T-helper 17 cell (primary cell): ENCODE data around the gene GPR15LG. TPM values are rescaled to one million over a fixed set of nuclear protein-coding genes. Genes with fewer than 3 reads are reported as not detected.
"Not testable (repeated sequence)": the region's sequence is repeated elsewhere in the genome, so short reads cannot be mapped to it uniquely, and the experiment has no call there.

Source experiments
- ATAC-seq: fragments of 150-1000 bp; cut with Tn5 transposase; 2 replicates; pipeline ENCODE4 v1.10.0; 2021; ENCODE audit warnings: mild to moderate bottlenecking, moderate library complexity
- DNase-seq, 3 donors: peaks; one replicate each; pipeline versions ENCODE4 v3.0.0 to v3.0.0-alpha.2; 2020 to 2021
- H3K9me3 ChIP-seq: one replicate; pipeline ENCODE4 v1.7.0; 2013; ENCODE audit warnings: low read length, mild to moderate bottlenecking; ENCODE audit not compliant: control insufficient read depth, poor library complexity, severe bottlenecking
- H3K27ac Mint-ChIP-seq: one replicate; pipeline ENCODE4 v1.8.0; 2022; ENCODE audit warnings: mild to moderate bottlenecking, moderate library complexity, mixed read lengths
- H3K27me3 Mint-ChIP-seq: one replicate; pipeline ENCODE4 v1.8.0; 2022; ENCODE audit warnings: mixed read lengths
- H3K36me3 Mint-ChIP-seq: one replicate; pipeline ENCODE4 v1.8.0; 2022; ENCODE audit warnings: low read depth, mixed read lengths
- H3K4me1 Mint-ChIP-seq: one replicate; pipeline ENCODE4 v1.8.0; 2022; ENCODE audit warnings: mild to moderate bottlenecking, mixed read lengths
- H3K4me3 Mint-ChIP-seq: one replicate; pipeline ENCODE4 v1.8.0; 2022; ENCODE audit warnings: mild to moderate bottlenecking, moderate library complexity, mixed read lengths
- total RNA-seq, 4 donors: library from RNA in 2 of 4; stranded (reverse) in 2 of 4; gene quantifications; one replicate each; pipeline ENCODE4 v1.2.3 and lab custom pipeline; 2022 to 2026

Gene GPR15LG
- total RNA-seq = not detected
- total RNA-seq (lab: John Stamatoyannopoulos, UW) = 0 to 0.08 reads per million in 2 donors

DNA sequence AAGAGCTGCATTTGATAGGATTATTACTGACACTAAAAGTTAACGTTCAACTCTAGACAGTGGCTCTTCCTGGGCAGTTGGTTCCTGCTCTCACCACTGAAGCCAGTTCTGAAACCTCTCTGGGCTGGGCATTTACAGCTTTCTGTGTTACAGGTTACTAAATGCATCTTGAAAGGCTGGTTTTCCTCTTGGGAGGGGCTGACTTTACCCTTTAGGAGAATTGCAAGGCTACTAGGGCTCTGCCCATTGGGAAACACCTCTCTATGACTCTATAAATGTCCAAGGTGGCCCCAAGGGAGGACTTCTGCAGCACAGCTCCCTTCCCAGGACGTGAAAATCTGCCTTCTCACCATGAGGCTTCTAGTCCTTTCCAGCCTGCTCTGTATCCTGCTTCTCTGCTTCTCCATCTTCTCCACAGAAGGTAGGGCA, at the start of gene GPR15LG:
Gene GPR15LG (plus strand): TSS at position 301 of the 429 bp plus-strand sequence. CDS start 51 bp downstream, at position 352.
- H3K27me3 Mint-ChIP-seq = peaks cover 4% of the 10 kb centered on the region
- H3K36me3 Mint-ChIP-seq = no peaks in the 10 kb centered on the region
- H3K4me3 Mint-ChIP-seq = no peak within 1 kb of the TSS
- DNase-seq = no peak
- H3K4me1 Mint-ChIP-seq = peaks cover 5% of the 10 kb centered on the region
- H3K27ac Mint-ChIP-seq = peak within 1 kb of the TSS; percentile 51
- no peak for ATAC-seq
- no peaks in the 10 kb centered on the region for H3K9me3 ChIP-seq

DNA sequence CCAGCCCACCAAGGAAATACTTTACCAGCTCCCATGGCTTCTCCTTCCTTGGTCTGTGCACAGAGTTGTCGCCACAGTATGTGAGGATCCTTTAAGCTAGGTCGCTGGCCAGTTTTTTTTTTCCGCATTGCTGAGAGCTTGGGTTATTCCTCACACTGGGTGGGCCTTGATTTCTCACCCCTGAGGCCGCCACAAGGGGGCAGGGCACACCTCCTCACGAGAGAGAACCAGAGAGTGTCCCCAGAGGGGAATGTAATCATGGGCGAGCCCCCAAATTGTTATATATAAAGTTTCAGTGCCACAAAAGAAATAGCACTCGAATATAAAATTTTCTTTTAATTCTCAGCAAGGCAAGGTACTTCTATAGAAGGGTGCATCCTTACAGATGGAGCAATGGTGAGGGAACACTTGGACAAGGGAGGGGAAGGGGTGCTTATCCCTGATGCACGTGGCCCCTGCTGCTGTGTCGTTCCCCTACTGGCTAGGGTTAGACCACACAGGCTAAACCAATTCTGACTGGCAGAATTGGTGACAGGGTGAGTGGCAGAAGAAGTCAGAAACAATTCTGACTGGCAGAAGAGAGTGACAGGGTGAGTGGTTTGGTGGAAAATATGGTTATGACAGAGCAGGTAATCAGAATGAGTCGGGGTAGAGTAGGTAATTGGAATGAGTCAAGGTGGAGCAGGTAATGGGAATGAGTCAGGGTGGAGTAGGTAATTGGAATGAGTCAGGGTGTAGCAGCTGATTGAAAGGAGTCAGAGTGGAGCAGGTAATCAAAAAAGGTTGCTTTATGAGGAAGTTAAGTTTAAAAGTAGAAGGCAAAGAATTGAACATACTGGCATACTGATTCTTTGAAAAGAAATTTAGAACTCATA, 47.5 kb upstream of the GPR15LG start:
- not testable (repeated sequence) for H3K4me1 Mint-ChIP-seq, H3K27ac Mint-ChIP-seq, H3K36me3 Mint-ChIP-seq, DNase-seq, H3K4me3 Mint-ChIP-seq, H3K9me3 ChIP-seq, H3K27me3 Mint-ChIP-seq, ATAC-seq

DNA sequence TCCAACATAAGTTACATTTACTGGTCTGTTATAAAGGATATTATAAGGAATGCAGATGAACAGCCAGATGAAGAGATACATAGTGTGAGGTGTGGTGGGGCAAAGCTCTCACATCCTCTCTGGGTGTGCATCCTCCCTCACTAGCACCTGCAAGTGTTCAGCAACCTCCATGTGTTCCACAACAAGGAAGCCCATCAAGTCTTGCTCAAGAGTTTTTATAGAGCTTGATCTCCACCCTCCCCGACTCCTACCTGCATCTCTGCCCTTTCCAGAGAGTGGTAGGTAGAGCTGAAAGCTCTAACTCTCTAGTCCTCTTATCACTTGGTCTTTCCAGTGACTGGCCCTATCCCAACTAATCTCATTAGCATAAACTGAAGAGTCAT, 46.8 kb upstream of the GPR15LG start:
- Mint-ChIP-seq H3K4me3 (no peak overlapping the region), H3K36me3 (peaks cover 2% of the 10 kb centered on the region), H3K27me3 (peaks cover 3% of the 10 kb centered on the region), H3K4me1 (no peaks in the 10 kb centered on the region), H3K27ac (no peak overlapping the region)
- no peak for DNase-seq
- H3K9me3 ChIP-seq = peaks cover 2% of the 10 kb centered on the region
- no peak for ATAC-seq

DNA sequence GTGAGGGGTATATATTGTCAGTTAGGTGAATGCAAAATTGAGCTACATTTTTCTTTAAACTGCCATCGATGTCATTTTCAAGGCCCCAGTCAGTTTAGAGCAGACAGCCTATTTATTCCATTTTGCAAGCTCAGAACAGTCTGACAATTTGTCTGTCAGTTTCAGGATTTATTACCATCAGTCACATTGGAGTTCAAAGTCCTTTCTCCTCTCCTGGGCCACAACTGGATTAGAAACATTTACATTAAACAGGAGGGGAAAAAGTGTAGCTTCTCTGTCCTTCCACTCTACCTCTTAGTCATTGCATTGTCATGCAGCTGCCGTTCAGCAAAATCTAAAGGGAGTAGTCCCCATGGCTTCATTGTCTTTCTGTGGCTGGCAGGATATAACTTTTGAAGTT, 37.8 kb upstream of the GPR15LG start:
- Mint-ChIP-seq H3K27ac (no peak overlapping the region), H3K4me3 (no peak overlapping the region), H3K36me3 (no peaks in the 10 kb centered on the region), H3K27me3 (peaks cover 20% of the 10 kb centered on the region), H3K4me1 (peaks cover 14% of the 10 kb centered on the region)
- no peaks in the 10 kb centered on the region for H3K9me3 ChIP-seq
- no peak for DNase-seq
- no peak for ATAC-seq

DNA sequence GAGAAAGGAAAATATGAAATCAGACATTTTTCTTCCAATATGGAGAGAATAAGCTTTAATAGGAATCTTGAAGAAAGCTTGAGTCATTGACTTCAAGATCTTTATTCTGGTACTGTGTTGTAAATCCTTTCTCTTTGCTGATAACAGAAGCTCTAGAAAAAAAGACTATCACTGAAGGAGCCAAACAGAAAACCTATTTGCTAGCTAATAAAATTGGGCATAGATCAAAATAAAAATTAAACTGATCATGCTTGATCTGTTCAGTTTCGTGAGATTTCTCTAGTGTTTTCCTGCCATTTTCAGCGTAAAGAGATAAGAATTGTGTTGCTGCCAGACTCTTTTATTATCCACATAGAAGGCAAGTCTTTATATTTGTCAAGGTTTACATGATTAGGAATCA, 35.8 kb upstream of the GPR15LG start:
- Mint-ChIP-seq H3K27me3 (peaks cover 9% of the 10 kb centered on the region), H3K4me3 (peak overlapping the region; percentile 93), H3K27ac (peak overlapping the region; percentile 98), H3K4me1 (peaks cover 23% of the 10 kb centered on the region), H3K36me3 (no peaks in the 10 kb centered on the region)
- H3K9me3 ChIP-seq = no peaks in the 10 kb centered on the region
- ATAC-seq (no peak), DNase-seq (no peak)

DNA sequence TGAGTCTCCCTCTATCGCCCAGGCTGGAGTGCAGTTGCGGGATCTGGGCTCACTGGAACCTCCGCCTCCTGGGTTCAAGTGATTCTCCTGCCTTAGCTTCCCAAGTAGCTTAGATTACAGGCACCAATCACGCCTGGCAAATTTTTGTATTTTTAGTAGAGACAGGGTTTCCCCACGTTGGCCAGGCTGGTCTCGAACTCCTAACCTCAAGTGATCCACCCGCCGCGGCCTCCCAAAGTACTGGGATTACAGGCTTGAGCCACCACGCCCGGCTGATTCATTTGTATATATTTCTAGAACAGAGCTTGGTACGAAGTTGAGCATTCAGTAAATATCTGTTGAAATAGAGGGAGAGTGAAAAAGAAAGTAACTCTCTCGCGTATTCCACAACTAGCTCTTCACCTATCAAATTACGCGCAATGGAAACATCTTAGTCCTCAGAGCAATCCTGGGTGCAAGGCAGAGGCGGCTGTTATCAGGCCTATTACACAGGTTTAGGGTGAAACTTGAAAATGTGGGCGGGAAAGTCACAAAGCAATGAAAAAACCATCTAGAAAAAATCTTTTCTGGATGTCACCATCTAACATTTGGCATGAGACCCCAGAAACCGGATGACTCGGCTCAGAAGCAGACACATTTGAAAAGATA, 35.0 kb upstream of the GPR15LG start:
- peak; percentile 37 for ATAC-seq
- Mint-ChIP-seq H3K27me3 (peaks cover 6% of the 10 kb centered on the region), H3K27ac (peak overlapping the region; percentile 98)

DNA sequence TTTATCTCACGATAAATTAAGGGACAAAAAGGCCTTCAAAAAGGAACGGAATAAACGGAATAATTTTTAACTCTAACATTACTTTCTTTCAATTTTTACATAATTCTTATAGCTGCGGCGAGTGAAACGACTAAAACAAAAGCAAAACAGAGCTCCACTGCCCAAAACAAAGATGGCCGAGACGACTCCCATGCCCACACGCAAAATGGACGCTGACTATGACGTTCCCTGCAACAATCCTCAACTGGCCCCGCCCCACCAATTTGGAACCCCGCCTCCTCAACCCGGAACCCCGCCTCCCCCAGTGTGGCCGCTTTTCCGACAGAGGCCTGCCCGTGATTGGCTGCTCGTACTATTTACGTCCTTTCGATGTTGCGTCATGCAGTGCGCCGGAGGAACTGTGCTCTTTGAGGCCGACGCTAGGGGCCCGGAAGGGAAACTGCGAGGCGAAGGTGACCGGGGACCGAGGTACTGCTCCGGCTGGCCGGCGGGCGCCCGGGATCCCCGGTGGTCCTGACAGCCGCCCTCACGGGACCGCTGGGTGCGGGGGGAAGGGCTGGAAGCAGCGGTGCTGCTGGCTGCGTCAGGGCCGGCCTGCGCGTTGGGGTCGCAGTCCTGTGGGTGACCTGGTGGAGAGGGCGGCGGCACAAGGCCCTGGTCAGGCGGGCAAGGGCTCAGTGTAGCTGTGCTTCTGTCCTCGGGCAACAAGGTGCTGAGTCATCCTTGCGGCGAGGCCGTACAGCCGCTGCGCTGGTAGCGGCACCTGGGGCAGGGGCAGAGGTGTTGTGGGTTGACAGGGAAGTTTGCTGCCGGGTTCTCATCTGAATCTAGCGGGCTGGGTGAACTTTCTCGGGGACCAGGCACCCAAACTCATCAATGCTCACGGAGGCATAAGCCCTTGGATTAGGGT, 34.2 kb upstream of the GPR15LG start, which contains the start of gene GHITM:
Gene GHITM (plus strand): TSS at position 384 of the 910 bp plus-strand sequence. CDS start 1,992 bp downstream, outside the sequence.
- H3K27me3 Mint-ChIP-seq = no peaks in the 10 kb centered on the region
- peak within 1 kb of the TSS; percentile 98 for H3K27ac Mint-ChIP-seq
- DNase-seq = peak; percentile 93 to 99 (median 99)
- peak; percentile 94 for ATAC-seq
- H3K4me3 Mint-ChIP-seq = peak within 1 kb of the TSS; percentile 93
- no peaks in the 10 kb centered on the region for H3K9me3 ChIP-seq
- H3K4me1 Mint-ChIP-seq = peaks cover 25% of the 10 kb centered on the region
- no peaks in the 10 kb centered on the region for H3K36me3 Mint-ChIP-seq

More for the DNA sequence above, 35.0 kb upstream of the GPR15LG start:
- Mint-ChIP-seq H3K4me1 (peaks cover 25% of the 10 kb centered on the region), H3K36me3 (no peaks in the 10 kb centered on the region), H3K4me3 (peak overlapping the region; percentile 93)
- peak in 2 of 3 donors; percentile 19 to 20 for DNase-seq
- no peaks in the 10 kb centered on the region for H3K9me3 ChIP-seq

DNA sequence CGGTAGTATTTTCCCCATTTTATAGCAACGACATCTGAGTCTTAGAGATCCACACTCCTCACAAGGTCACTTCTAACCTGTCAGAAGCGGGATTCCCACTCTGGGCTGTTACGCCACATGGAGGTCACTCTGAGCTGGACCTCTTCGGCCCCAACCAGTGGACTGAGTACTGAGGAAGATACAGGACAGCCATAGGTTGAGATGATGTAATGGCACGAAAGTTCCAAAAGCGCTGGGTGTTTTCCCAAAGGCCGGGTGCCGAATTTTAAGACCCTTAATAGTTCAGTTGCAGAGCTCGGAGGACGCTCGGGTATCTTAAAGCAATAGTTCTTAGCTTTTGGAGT, 33.6 kb upstream of the GPR15LG start:
- H3K4me3 Mint-ChIP-seq = peak overlapping the region; percentile 93
- peak overlapping the region; percentile 98 for H3K27ac Mint-ChIP-seq
- ATAC-seq (no peak), DNase-seq (no peak)
- H3K9me3 ChIP-seq = no peaks in the 10 kb centered on the region
- no peaks in the 10 kb centered on the region for H3K36me3 Mint-ChIP-seq
- peaks cover 25% of the 10 kb centered on the region for H3K4me1 Mint-ChIP-seq
- no peaks in the 10 kb centered on the region for H3K27me3 Mint-ChIP-seq

DNA sequence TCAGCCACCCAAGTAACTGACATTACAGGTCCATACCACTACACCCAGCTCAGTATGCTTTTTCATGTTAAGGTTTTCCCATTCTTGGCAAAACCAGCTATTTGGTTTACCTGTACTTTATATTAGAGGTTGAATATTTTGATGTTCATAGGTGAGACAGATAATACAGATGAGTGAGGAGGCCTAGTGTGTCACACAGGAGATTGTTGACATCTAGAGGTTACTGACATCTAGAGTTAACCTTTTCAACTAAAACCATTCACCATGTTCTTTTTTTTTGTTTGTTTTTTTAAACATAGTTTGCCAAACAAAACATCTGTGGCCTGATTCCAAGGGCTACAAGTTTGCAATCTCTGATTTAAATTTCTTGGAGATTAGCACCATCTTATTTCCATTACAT, 26.3 kb upstream of the GPR15LG start:
- Mint-ChIP-seq H3K4me1 (peaks cover 8% of the 10 kb centered on the region), H3K27ac (peak overlapping the region; percentile 61), H3K27me3 (no peaks in the 10 kb centered on the region), H3K4me3 (no peak overlapping the region), H3K36me3 (peaks cover 6% of the 10 kb centered on the region)
- H3K9me3 ChIP-seq = no peaks in the 10 kb centered on the region
- ATAC-seq = no peak
- DNase-seq = no peak

DNA sequence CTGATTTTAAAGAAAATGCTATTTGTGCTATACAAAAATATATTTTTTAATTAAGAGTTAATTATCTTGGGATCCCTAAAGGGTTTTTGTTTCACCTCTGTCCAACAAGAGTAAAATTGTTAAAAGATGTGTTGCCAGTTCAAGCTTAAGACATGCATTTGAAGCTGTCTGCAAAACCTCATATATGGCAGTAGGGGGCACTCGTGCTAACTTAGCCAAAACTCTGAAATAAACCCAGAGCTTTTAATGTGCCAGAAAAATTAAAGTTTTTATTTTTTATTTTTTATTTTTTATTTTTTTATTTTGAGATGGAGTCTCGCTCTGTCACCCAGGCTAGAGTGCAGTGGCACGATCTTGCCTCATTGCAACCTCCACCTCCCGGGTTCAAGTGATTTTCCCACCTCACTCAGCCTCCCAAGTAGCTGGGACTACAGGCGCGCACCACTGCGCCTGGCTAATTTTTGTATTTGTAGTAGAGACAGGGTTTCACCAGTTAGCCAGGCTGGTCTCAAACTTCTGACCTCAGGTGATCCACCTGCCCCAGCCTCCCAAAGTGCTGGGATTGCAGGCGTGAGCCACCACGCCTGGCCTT, 25.5 kb upstream of the GPR15LG start:
- not testable (repeated sequence) for H3K4me1 Mint-ChIP-seq, H3K27me3 Mint-ChIP-seq, H3K36me3 Mint-ChIP-seq, H3K27ac Mint-ChIP-seq, H3K4me3 Mint-ChIP-seq, DNase-seq, H3K9me3 ChIP-seq
- ATAC-seq = peak; percentile 77

DNA sequence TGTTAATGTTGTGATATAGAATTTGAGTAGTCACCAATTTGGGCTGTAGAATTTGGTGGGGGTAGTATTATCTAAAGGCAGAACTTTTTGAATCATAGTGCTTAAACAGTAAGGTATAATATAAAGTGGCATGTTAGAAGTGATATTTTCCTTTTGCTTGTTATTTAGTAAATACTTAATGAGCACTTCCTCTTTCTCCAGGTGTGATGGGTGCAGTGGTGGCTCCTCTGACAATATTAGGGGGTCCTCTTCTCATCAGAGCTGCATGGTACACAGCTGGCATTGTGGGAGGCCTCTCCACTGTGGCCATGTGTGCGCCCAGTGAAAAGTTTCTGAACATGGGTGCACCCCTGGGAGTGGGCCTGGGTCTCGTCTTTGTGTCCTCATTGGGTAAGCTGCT, 23.7 kb upstream of the GPR15LG start:
- H3K9me3 ChIP-seq = no peaks in the 10 kb centered on the region
- Mint-ChIP-seq H3K4me3 (no peak overlapping the region), H3K4me1 (peaks cover 6% of the 10 kb centered on the region), H3K27ac (no peak overlapping the region), H3K27me3 (no peaks in the 10 kb centered on the region), H3K36me3 (peaks cover 6% of the 10 kb centered on the region)
- ATAC-seq (no peak), DNase-seq (no peak)

DNA sequence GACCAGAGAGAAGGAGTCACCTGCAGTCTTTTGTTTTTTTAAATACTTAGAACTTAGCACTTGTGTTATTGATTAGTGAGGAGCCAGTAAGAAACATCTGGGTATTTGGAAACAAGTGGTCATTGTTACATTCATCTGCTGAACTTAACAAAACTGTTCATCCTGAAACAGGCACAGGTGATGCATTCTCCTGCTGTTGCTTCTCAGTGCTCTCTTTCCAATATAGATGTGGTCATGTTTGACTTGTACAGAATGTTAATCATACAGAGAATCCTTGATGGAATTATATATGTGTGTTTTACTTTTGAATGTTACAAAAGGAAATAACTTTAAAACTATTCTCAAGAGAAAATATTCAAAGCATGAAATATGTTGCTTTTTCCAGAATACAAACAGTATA, 20.8 kb upstream of the GPR15LG start:
- Mint-ChIP-seq H3K36me3 (peaks cover 3% of the 10 kb centered on the region), H3K27me3 (no peaks in the 10 kb centered on the region), H3K4me1 (peaks cover 4% of the 10 kb centered on the region), H3K4me3 (no peak overlapping the region), H3K27ac (no peak overlapping the region)
- no peak for DNase-seq
- H3K9me3 ChIP-seq = no peaks in the 10 kb centered on the region
- no peak for ATAC-seq
